ENCODE data around the gene RAP2B.

Gene RAP2B

GRCh38 chr3:153159771-153160397 is 2.1 kb upstream of the RAP2B start:
- DNase-seq (ENCODE audit: low read depth in 2 of 3, low spot score in 1 of 3) = no peak

- peak; percentile 64 to 76 (median 73) for DNase-seq (ENCODE audit: low read depth in 2 of 3, low spot score in 1 of 3)
Observed at GRCh38 chr3:153160451-153161137, 1.4 kb upstream of the RAP2B start.

- DNase-seq (ENCODE audit: low read depth in 2 of 3, low spot score in 1 of 3) = peak; percentile 81 to 86 (median 82)
Observed at GRCh38 chr3:153161138-153161713, 800 bp upstream of the RAP2B start.

GRCh38 chr3:153162513-153163392 is 727 bp downstream of the RAP2B start:
- peak in 2 of 3 donors; percentile 15 to 21 for DNase-seq (ENCODE audit: low read depth in 2 of 3, low spot score in 1 of 3)

- peak in 1 of 3 donors; percentile 2 for DNase-seq (ENCODE audit: low read depth in 2 of 3, low spot score in 1 of 3)
Observed at GRCh38 chr3:153163393-153163724, 1.3 kb downstream of the RAP2B start.

- DNase-seq (ENCODE audit: low read depth in 2 of 3, low spot score in 1 of 3) = no peak
Observed at GRCh38 chr3:153163756-153164550, 1.9 kb downstream of the RAP2B start.

- no peak for DNase-seq (ENCODE audit: low read depth in 2 of 3, low spot score in 1 of 3)
Observed at GRCh38 chr3:153165261-153165681, 3.2 kb downstream of the RAP2B start.

GRCh38 chr3:153166206-153166605 is 4.2 kb downstream of the RAP2B start:
- DNase-seq (ENCODE audit: low read depth in 2 of 3, low spot score in 1 of 3) = no peak

GRCh38 chr3:153166796-153167195 is 4.8 kb downstream of the RAP2B start:
- no peak for DNase-seq (ENCODE audit: low read depth in 2 of 3, low spot score in 1 of 3)

GRCh38 chr3:153169793-153170383 is 7.9 kb downstream of the RAP2B start:
- no peak for DNase-seq (ENCODE audit: low read depth in 2 of 3, low spot score in 1 of 3)

GRCh38 chr3:153171256-153171655 is 9.2 kb downstream of the RAP2B start:
- no peak for DNase-seq (ENCODE audit: low read depth in 2 of 3, low spot score in 1 of 3)

- DNase-seq (ENCODE audit: low read depth in 2 of 3, low spot score in 1 of 3) = no peak
Observed at GRCh38 chr3:153171918-153172317, 9.9 kb downstream of the RAP2B start.

GRCh38 chr3:153172796-153173757 is 11.1 kb downstream of the RAP2B start:
- no peak for DNase-seq (ENCODE audit: low read depth in 2 of 3, low spot score in 1 of 3)

- no peak for DNase-seq (ENCODE audit: low read depth in 2 of 3, low spot score in 1 of 3)
Observed at GRCh38 chr3:153173758-153174516, 11.9 kb downstream of the RAP2B start.

- DNase-seq (ENCODE audit: low read depth in 2 of 3, low spot score in 1 of 3) = no peak
Observed at GRCh38 chr3:153176197-153176596, 14.2 kb downstream of the RAP2B start.

GRCh38 chr3:153180860-153181372 is 18.9 kb downstream of the RAP2B start:
- DNase-seq (ENCODE audit: low read depth in 2 of 3, low spot score in 1 of 3) = no peak

GRCh38 chr3:153182501-153183293 is 20.7 kb downstream of the RAP2B start:
- DNase-seq (ENCODE audit: low read depth in 2 of 3, low spot score in 1 of 3) = no peak
